ENCODE results near the gene MCF2.
"Not testable (repeated sequence)": the region's sequence is repeated elsewhere in the genome, so short reads cannot be mapped to it uniquely, and the experiment has no call there.

The MCF2 gene

DNA sequence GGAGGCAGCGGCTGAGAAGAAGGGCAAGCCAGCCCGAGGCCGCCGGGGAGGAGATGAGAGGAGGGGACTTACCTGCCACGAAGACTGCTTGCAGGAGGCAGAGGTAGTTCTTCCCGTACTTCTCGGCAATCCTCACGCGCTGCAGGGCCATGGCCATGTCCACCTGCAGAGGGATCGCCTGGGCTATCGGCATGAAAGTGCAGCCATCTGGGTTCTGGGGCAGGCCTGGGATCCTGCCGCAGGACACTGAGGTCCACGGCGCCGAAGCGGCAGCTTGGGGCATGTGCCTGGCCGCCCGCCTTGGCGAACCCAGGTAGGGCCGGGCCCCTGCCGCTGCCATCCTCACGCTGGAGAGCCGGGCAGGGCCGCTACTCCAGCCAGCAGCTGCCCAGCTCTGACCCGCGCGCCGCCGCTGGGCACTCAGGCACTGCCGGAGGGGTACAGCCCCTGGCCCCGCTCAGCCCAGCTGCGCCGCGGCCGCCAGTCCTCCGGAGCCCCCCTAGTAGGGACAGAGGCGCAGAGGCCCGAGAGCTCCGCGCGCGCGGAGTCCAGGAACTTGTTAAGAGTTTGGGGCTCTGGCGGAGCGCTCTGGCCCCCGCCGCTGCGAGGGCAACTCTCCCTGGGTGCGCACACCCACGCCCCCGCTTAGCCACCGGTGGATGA is 16.0 kb downstream of the MCF2 start:
- no peaks in the 10 kb centered on the region for H3K4me1 ChIP-seq (ENCODE audit: insufficient read depth, low read length)
- H3K27ac ChIP-seq (ENCODE audit: low read length) = no peak overlapping the region
- ATAC-seq (ENCODE audit: insufficient read depth, low read depth) (no peak), DNase-seq (no peak)
- no peaks in the 10 kb centered on the region for H3K36me3 ChIP-seq (ENCODE audit: insufficient read depth, low read length)
- H3K4me2 ChIP-seq (ENCODE audit: insufficient read depth, low read length) = no peak overlapping the region
- TF ChIP-seq, protein P1, sequence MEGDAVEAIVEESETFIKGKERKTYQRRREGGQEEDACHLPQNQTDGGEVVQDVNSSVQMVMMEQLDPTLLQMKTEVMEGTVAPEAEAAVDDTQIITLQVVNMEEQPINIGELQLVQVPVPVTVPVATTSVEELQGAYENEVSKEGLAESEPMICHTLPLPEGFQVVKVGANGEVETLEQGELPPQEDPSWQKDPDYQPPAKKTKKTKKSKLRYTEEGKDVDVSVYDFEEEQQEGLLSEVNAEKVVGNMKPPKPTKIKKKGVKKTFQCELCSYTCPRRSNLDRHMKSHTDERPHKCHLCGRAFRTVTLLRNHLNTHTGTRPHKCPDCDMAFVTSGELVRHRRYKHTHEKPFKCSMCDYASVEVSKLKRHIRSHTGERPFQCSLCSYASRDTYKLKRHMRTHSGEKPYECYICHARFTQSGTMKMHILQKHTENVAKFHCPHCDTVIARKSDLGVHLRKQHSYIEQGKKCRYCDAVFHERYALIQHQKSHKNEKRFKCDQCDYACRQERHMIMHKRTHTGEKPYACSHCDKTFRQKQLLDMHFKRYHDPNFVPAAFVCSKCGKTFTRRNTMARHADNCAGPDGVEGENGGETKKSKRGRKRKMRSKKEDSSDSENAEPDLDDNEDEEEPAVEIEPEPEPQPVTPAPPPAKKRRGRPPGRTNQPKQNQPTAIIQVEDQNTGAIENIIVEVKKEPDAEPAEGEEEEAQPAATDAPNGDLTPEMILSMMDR (IDR thresholded peaks at IDR 0.05; ENCODE audit: borderline replicate concordance, extremely low read depth, low read length, poor library complexity, severe bottlenecking) = no peak
- no peak for TF ChIP-seq EZH2 (IDR thresholded peaks at IDR 0.05; ENCODE audit: borderline replicate concordance, low read depth, low read length, severe bottlenecking)
- no peak overlapping the region for H3K9ac ChIP-seq (ENCODE audit: low read depth, low read length)
- H3K79me2 ChIP-seq (ENCODE audit: insufficient read depth, low read length) = no peaks in the 10 kb centered on the region
- H4K20me1 ChIP-seq (ENCODE audit: insufficient read depth, low read length) = no peaks in the 10 kb centered on the region
- no peak overlapping the region for H2AFZ ChIP-seq (ENCODE audit: low read depth, low read length)
- H3K4me3 ChIP-seq (ENCODE audit: low read depth in 1 of 2, low read length in 2 of 2) = no peak overlapping the region
- no peaks in the 10 kb centered on the region for H3K9me3 ChIP-seq (ENCODE audit: insufficient read depth, low read length, severe bottlenecking)
- H3K27me3 ChIP-seq (ENCODE audit: insufficient read depth, low read length, poor library complexity) = no peaks in the 10 kb centered on the region

DNA sequence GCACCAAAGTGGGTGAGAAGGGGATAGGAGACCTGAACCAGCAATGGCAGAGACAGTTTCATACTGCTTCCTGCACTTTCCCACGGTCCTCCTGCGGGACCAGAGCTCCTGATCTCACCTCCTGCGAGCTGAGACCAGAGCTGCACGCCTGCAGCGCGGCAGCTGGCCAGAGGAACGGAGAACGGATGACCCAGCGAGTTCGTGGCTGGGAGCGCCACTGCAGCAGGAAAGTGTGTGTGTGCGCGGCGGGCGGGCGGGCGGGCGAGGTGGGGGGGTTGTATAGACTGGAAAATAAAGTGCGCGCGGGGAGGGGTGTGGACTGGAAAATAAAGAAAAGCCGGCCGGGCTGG is 16.5 kb downstream of the MCF2 start:
- H3K9ac ChIP-seq (ENCODE audit: low read depth, low read length) = no peak overlapping the region
- H3K4me2 ChIP-seq (ENCODE audit: insufficient read depth, low read length) = no peak overlapping the region
- H4K20me1 ChIP-seq (ENCODE audit: insufficient read depth, low read length) = no peaks in the 10 kb centered on the region
- no peaks in the 10 kb centered on the region for H3K4me1 ChIP-seq (ENCODE audit: insufficient read depth, low read length)
- H2AFZ ChIP-seq (ENCODE audit: low read depth, low read length) = no peak overlapping the region
- H3K4me3 ChIP-seq (ENCODE audit: low read depth in 1 of 2, low read length in 2 of 2) = no peak overlapping the region
- no peaks in the 10 kb centered on the region for H3K79me2 ChIP-seq (ENCODE audit: insufficient read depth, low read length)
- H3K27ac ChIP-seq (ENCODE audit: low read length) = no peak overlapping the region
- DNase-seq (no peak), ATAC-seq (ENCODE audit: insufficient read depth, low read depth) (no peak)
- H3K36me3 ChIP-seq (ENCODE audit: insufficient read depth, low read length) = no peaks in the 10 kb centered on the region
- TF ChIP-seq, protein P1 (IDR thresholded peaks at IDR 0.05; ENCODE audit: borderline replicate concordance, extremely low read depth, low read length, poor library complexity, severe bottlenecking) = no peak
- no peak for TF ChIP-seq EZH2 (IDR thresholded peaks at IDR 0.05; ENCODE audit: borderline replicate concordance, low read depth, low read length, severe bottlenecking)
- no peaks in the 10 kb centered on the region for H3K27me3 ChIP-seq (ENCODE audit: insufficient read depth, low read length, poor library complexity)
- H3K9me3 ChIP-seq (ENCODE audit: insufficient read depth, low read length, severe bottlenecking) = no peaks in the 10 kb centered on the region

DNA sequence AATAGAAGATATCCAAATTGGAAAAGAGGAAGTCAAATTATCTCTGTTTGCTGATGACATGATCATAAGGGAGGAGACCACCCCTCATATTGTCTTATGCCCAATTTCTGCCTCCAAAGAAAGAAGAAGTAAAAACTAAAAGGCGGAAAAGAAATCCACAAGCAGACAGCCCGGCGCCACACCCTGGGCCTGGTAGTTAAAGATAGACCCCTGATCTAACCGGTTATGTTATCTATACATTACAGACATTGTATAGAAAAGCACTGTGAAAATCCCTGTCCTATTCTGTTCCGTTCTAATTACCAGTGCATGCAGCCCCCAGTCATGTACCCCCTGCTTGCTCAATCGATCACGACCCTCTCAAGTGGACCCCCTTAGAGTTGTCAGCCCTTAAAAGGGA is 22.8 kb downstream of the MCF2 start:
- not testable (repeated sequence) for H3K79me2 ChIP-seq (ENCODE audit: insufficient read depth, low read length); ATAC-seq (ENCODE audit: insufficient read depth, low read depth); H3K4me2 ChIP-seq (ENCODE audit: insufficient read depth, low read length); H3K9me3 ChIP-seq (ENCODE audit: insufficient read depth, low read length, severe bottlenecking); H3K36me3 ChIP-seq (ENCODE audit: insufficient read depth, low read length); H4K20me1 ChIP-seq (ENCODE audit: insufficient read depth, low read length); H2AFZ ChIP-seq (ENCODE audit: low read depth, low read length); H3K27me3 ChIP-seq (ENCODE audit: insufficient read depth, low read length, poor library complexity); DNase-seq; H3K9ac ChIP-seq (ENCODE audit: low read depth, low read length); H3K4me3 ChIP-seq (ENCODE audit: low read depth in 1 of 2, low read length in 2 of 2); H3K4me1 ChIP-seq (ENCODE audit: insufficient read depth, low read length); H3K27ac ChIP-seq (ENCODE audit: low read length)

DNA sequence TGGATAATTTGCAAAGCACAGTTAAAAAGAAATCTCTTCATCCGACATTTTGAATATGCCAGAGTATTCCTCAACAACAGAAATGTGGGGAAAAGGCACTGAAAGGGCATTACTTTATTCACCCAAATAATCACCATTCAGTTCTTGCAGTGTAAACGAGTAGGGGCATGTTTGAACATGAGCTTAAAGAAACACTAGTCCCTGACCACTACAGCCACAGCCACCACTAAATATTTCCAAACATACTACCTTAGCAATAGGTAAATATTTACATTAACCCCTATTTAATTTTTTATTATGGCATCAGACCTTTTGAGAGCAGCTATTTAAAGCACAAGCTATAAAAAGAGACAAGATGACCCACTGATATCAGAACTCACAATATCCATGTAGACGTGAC is 27.6 kb downstream of the MCF2 start:
- no peak overlapping the region for H3K9ac ChIP-seq (ENCODE audit: low read depth, low read length)
- H3K4me1 ChIP-seq (ENCODE audit: insufficient read depth, low read length) = no peaks in the 10 kb centered on the region
- no peaks in the 10 kb centered on the region for H3K36me3 ChIP-seq (ENCODE audit: insufficient read depth, low read length)
- H2AFZ ChIP-seq (ENCODE audit: low read depth, low read length) = no peak overlapping the region
- H3K27me3 ChIP-seq (ENCODE audit: insufficient read depth, low read length, poor library complexity) = no peaks in the 10 kb centered on the region
- H3K27ac ChIP-seq (ENCODE audit: low read length) = no peak overlapping the region
- no peak overlapping the region for H3K4me3 ChIP-seq (ENCODE audit: low read depth in 1 of 2, low read length in 2 of 2)
- H3K9me3 ChIP-seq (ENCODE audit: insufficient read depth, low read length, severe bottlenecking) = no peaks in the 10 kb centered on the region
- no peak overlapping the region for H3K4me2 ChIP-seq (ENCODE audit: insufficient read depth, low read length)
- no peaks in the 10 kb centered on the region for H4K20me1 ChIP-seq (ENCODE audit: insufficient read depth, low read length)
- ATAC-seq (ENCODE audit: insufficient read depth, low read depth) (no peak), DNase-seq (no peak)
- TF ChIP-seq EZH2 (IDR thresholded peaks at IDR 0.05; ENCODE audit: borderline replicate concordance, low read depth, low read length, severe bottlenecking) = no peak
- TF ChIP-seq, protein P1 (IDR thresholded peaks at IDR 0.05; ENCODE audit: borderline replicate concordance, extremely low read depth, low read length, poor library complexity, severe bottlenecking) = no peak
- no peaks in the 10 kb centered on the region for H3K79me2 ChIP-seq (ENCODE audit: insufficient read depth, low read length)

Measured in DND-41 (cell line).